Fibroblast of lung (primary cell): Measurements from ENCODE around the gene SLC35F4. TPM values are rescaled to one million over a fixed set of nuclear protein-coding genes. Genes with fewer than 3 reads are reported as not detected.
A peak's percentile ranks its signal among the peaks of the same experiment; 100 is the strongest.

Source experiments
- DNase-seq, 2 donors: peaks; one replicate each; pipeline versions ENCODE4 v3.0.0 to v3.0.0-alpha.2; 2010; ENCODE audit warnings: low read depth in 2 of 2
- H2AFZ ChIP-seq: 2 replicates; pipeline ENCODE4 v1.5.1; 2012; ENCODE audit warnings: low read length, control low read depth, inconsistent platforms
- H3K27ac ChIP-seq: 2 replicates; pipeline ENCODE4 v1.5.1; 2011; ENCODE audit warnings: low read length, control low read depth; ENCODE audit not compliant: insufficient read depth
- H3K27me3 ChIP-seq: 2 replicates; pipeline ENCODE4 v1.5.1; 2011; ENCODE audit warnings: mild to moderate bottlenecking, low read length; ENCODE audit not compliant: control insufficient read depth, insufficient read depth
- H3K36me3 ChIP-seq: 2 replicates; pipeline ENCODE4 v1.5.1; 2011; ENCODE audit warnings: low read length; ENCODE audit not compliant: control insufficient read depth, insufficient read depth
- H3K4me1 ChIP-seq: 2 replicates; pipeline ENCODE4 v1.5.1; 2011; ENCODE audit warnings: low read length; ENCODE audit not compliant: control insufficient read depth, insufficient read depth; ENCODE audit errors: extremely low read depth
- H3K4me2 ChIP-seq: 2 replicates; pipeline ENCODE4 v1.5.1; 2011; ENCODE audit warnings: low read length, control low read depth; ENCODE audit not compliant: insufficient read depth; ENCODE audit errors: extremely low read depth
- H3K4me3 ChIP-seq, 4 experiments: fragments of 200-600 bp in 1 of 4; sonication (generic) in 1 of 4; replicated peaks in 1 of 4; 2 replicates each; pipeline ENCODE4 v1.5.1; 2011 to 2016; ENCODE audit warnings: low read length in 4 of 4, low read depth in 3 of 4, mild to moderate bottlenecking in 3 of 4, control low read depth in 2 of 4, inconsistent platforms in 1 of 4, mixed read lengths in 1 of 4; ENCODE audit not compliant: insufficient read depth in 1 of 4; ENCODE audit errors: control extremely low read depth in 1 of 4
- H3K79me2 ChIP-seq: 2 replicates; pipeline ENCODE4 v1.5.1; 2012; ENCODE audit warnings: mild to moderate bottlenecking, low read length, inconsistent platforms; ENCODE audit not compliant: control insufficient read depth, insufficient read depth
- H3K9ac ChIP-seq: 2 replicates; pipeline ENCODE4 v1.5.1; 2011; ENCODE audit warnings: mild to moderate bottlenecking, low read length, control low read depth; ENCODE audit not compliant: insufficient read depth
- H3K9me3 ChIP-seq: 2 replicates; pipeline ENCODE4 v1.5.1; 2012; ENCODE audit warnings: low read depth, low read length; ENCODE audit not compliant: control insufficient read depth, insufficient read depth
- H4K20me1 ChIP-seq: 2 replicates; pipeline ENCODE4 v1.5.1; 2011; ENCODE audit warnings: low read length; ENCODE audit not compliant: control insufficient read depth, insufficient read depth; ENCODE audit errors: extremely low read depth
- EZH2 ChIP-seq: IDR thresholded peaks from 2 replicates; pipeline ENCODE4 v1.5.1; 2012; ENCODE audit warnings: low read length, control low read depth, mild to moderate bottlenecking; ENCODE audit errors: missing control alignments
- polyA plus RNA-seq, 2 donors: library from polyadenylated mRNA; depleted of rRNA in 1 of 2; stranded (reverse) in 1 of 2; unstranded in 1 of 2; fragments of >200 nt; gene quantifications; 2 replicates each; pipeline ENCODE4 v1.2.1, GENCODE V29; 2011 to 2012; ENCODE audit warnings: missing spikeins in 1 of 2
- total RNA-seq: library from RNA; depleted of rRNA; stranded (reverse); fragments of >200 nt; gene quantifications from 2 replicates; pipeline ENCODE4 v1.2.1, GENCODE V29; 2014
- TF ChIP-seq, protein P1 (sequence below), 2 donors: IDR thresholded peaks in 1 of 2; conservative IDR thresholded peaks in 1 of 2; 1 replicate in 1 of 2; 2 replicates in 1 of 2; pipeline ENCODE4 v1.5.1; 2011 to 2012; ENCODE audit warnings: low read length in 2 of 2, control low read depth in 1 of 2, inconsistent platforms in 1 of 2, low read depth in 1 of 2, mild to moderate bottlenecking in 1 of 2

The SLC35F4 gene
- total and polyA plus RNA-seq, 2 donors (not counting 1 experiment from before 2014, with no cell fraction given), result not detected

- TF ChIP-seq, protein P1, sequence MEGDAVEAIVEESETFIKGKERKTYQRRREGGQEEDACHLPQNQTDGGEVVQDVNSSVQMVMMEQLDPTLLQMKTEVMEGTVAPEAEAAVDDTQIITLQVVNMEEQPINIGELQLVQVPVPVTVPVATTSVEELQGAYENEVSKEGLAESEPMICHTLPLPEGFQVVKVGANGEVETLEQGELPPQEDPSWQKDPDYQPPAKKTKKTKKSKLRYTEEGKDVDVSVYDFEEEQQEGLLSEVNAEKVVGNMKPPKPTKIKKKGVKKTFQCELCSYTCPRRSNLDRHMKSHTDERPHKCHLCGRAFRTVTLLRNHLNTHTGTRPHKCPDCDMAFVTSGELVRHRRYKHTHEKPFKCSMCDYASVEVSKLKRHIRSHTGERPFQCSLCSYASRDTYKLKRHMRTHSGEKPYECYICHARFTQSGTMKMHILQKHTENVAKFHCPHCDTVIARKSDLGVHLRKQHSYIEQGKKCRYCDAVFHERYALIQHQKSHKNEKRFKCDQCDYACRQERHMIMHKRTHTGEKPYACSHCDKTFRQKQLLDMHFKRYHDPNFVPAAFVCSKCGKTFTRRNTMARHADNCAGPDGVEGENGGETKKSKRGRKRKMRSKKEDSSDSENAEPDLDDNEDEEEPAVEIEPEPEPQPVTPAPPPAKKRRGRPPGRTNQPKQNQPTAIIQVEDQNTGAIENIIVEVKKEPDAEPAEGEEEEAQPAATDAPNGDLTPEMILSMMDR (conservative IDR thresholded peaks at IDR 0.05 in 1 of 2, IDR thresholded peaks at IDR 0.05 in 1 of 2; ENCODE audit: low read depth in 1 of 2, low read length in 2 of 2), result peak; percentile 41 to 45
- no peak for TF ChIP-seq EZH2
- Histone ChIP-seq H3K9ac (no peak overlapping the region), H3K9me3 (no peaks in the 10 kb centered on the region), H3K27me3 (no peaks in the 10 kb centered on the region), H3K4me2 (no peak overlapping the region), H3K4me3 (no peak overlapping the region), H3K36me3 (no peaks in the 10 kb centered on the region), H2AFZ (no peak overlapping the region), H4K20me1 (no peaks in the 10 kb centered on the region), H3K27ac (no peak overlapping the region), H3K4me1 (no peaks in the 10 kb centered on the region), H3K79me2 (no peaks in the 10 kb centered on the region)
- peak; percentile 54 for DNase-seq
Observed at GRCh38 chr14:57692671-57693070, 173.2 kb downstream of the SLC35F4 start.

DNA sequence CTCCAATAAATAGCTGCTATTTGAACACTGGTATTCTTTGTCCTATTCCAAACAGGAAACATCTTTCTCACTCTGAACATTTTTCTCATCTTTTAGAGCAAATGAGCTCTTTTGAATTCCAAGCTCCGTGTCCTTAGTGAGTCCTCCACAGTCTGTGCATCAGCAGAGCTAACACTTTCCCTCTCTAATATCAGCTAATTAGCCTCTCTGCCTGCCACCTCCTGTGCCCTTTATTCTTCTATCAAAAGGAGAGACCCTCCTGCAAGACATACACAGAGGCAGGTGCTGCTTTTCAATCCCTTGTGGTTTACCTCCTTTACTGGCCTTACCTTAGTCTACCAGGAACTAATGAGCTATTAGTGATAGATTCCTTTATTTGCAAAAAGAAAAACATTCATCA, 178.5 kb downstream of the SLC35F4 start:
- Histone ChIP-seq H3K27me3 (no peaks in the 10 kb centered on the region), H3K4me1 (no peaks in the 10 kb centered on the region), H2AFZ (no peak overlapping the region), H3K36me3 (no peaks in the 10 kb centered on the region), H3K79me2 (no peaks in the 10 kb centered on the region), H4K20me1 (no peaks in the 10 kb centered on the region), H3K9ac (no peak overlapping the region), H3K4me2 (no peak overlapping the region), H3K27ac (no peak overlapping the region), H3K4me3 (no peak overlapping the region), H3K9me3 (no peaks in the 10 kb centered on the region)
- TF ChIP-seq, protein P1 (conservative IDR thresholded peaks at IDR 0.05 in 1 of 2, IDR thresholded peaks at IDR 0.05 in 1 of 2; ENCODE audit: low read depth in 1 of 2, low read length in 2 of 2), result no peak
- no peak for TF ChIP-seq EZH2
- no peak for DNase-seq

DNA sequence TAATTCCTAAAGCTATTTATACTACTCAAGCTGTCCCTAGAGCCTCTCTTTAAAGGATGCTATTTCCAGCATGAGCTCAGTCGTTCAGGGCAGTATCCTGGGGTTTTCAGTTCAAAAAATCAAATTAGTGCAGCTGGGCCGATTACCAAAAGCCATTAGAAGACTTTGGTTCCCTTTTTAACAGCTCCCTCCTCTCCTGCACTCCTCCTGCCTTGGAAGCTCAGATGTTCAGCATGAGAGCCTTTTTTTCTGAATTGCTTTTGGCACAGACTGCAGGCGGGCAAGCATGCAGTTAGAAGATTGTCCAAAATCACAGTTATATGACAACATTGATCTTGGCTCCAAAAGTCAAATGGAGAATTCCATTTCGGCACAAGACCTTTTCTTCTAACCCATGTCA, 179.6 kb downstream of the SLC35F4 start:
- H3K9ac ChIP-seq, result no peak overlapping the region
- no peak overlapping the region for H3K27ac ChIP-seq
- H3K36me3 ChIP-seq, result no peaks in the 10 kb centered on the region
- no peak overlapping the region for H3K4me3 ChIP-seq
- H4K20me1 ChIP-seq, result no peaks in the 10 kb centered on the region
- DNase-seq, result no peak
- H3K79me2 ChIP-seq, result no peaks in the 10 kb centered on the region
- TF ChIP-seq, protein P1 (conservative IDR thresholded peaks at IDR 0.05 in 1 of 2, IDR thresholded peaks at IDR 0.05 in 1 of 2; ENCODE audit: low read depth in 1 of 2, low read length in 2 of 2), result no peak
- no peak for TF ChIP-seq EZH2
- H3K9me3 ChIP-seq, result no peaks in the 10 kb centered on the region
- no peaks in the 10 kb centered on the region for H3K4me1 ChIP-seq
- H2AFZ ChIP-seq, result no peak overlapping the region
- no peak overlapping the region for H3K4me2 ChIP-seq
- H3K27me3 ChIP-seq, result no peaks in the 10 kb centered on the region
